WI38 (cell line): ENCODE measurements around the gene RBMS1.

Experiments used
- H3K4me3 ChIP-seq: 2 replicates; pipeline ENCODE4 v1.5.1; 2011; ENCODE audit warnings: low read depth, mild to moderate bottlenecking, control low read depth, low read length
- CTCF ChIP-seq: IDR thresholded peaks from 2 replicates; pipeline ENCODE4 v1.5.1; 2012; ENCODE audit warnings: low read depth, mild to moderate bottlenecking, control low read depth, low read length

RBMS1 gene

DNA sequence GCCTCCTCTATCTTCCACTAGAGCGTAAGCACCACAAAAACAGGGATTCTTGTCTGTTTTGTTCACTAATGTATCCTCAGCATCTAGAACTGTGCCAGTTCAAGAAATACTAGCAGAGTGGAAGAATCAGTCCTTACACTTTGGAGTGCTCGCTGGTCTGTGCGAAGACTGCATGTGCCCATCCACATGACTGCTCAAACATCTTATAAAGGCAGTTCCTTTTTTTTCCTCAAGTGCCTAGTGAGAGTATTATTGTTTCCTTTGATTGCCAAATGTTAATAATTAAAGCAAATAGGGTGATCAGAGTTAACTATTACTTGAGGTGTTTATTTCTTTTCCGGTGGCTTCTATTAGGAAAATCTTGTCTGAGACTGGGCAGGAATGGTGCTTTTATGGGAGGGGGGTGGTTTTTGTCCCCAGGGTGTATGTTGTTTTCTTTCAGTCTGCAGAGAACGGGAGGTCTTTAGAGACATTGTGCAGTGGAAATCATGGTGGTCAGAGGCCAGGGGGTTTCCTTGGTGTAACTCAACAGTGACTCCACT lies 247.9 kb downstream of the RBMS1 start:
- TF ChIP-seq CTCF = no peak
- H3K4me3 ChIP-seq = no peak overlapping the region

GRCh38 chr2:160242893-160243564 lies 250.6 kb downstream of the RBMS1 start:
- TF ChIP-seq CTCF = no peak

GRCh38 chr2:160241251-160242137 lies 252.1 kb downstream of the RBMS1 start:
- TF ChIP-seq CTCF = no peak
- no peak overlapping the region for H3K4me3 ChIP-seq

More at GRCh38 chr2:160242893-160243564, 250.6 kb downstream of the RBMS1 start:
- no peak overlapping the region for H3K4me3 ChIP-seq

DNA sequence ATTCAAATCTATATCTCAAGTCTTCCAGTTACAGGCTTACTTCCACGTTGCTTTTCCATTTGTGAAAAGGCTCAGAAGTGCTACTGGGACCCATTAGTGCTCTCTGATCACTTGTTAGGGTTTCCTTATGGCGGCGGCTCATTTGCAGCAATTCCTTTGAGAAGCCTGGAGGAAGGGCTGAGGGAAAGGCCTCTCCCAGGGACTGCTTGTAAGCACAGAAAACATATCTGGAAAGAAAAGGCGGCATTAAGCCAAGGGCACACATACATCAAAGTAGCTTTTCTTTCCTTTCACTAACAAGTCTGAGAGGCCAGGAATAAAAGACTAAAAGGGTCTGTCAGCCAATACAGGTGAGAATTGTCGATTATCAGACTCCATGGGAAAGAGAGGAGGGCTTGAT lies 254.2 kb downstream of the RBMS1 start:
- no peak for TF ChIP-seq CTCF
- H3K4me3 ChIP-seq = no peak overlapping the region

GRCh38 chr2:160238392-160238791 lies 255.2 kb downstream of the RBMS1 start:
- no peak for TF ChIP-seq CTCF
- H3K4me3 ChIP-seq = no peak overlapping the region

GRCh38 chr2:160232905-160233475 lies 260.6 kb downstream of the RBMS1 start:
- no peak for TF ChIP-seq CTCF
- H3K4me3 ChIP-seq = no peak overlapping the region
